ENCODE data around the gene RHBDL3. TPM values are rescaled to one million over a fixed set of nuclear protein-coding genes. Genes with fewer than 3 reads are reported as not detected.

The RHBDL3 gene
- total and polyA plus RNA-seq, 2 of the 8 experiments (the other 6 are each of a cell fraction or from before 2014, with no cell fraction given), result 9.6 to 12.2 TPM

DNA sequence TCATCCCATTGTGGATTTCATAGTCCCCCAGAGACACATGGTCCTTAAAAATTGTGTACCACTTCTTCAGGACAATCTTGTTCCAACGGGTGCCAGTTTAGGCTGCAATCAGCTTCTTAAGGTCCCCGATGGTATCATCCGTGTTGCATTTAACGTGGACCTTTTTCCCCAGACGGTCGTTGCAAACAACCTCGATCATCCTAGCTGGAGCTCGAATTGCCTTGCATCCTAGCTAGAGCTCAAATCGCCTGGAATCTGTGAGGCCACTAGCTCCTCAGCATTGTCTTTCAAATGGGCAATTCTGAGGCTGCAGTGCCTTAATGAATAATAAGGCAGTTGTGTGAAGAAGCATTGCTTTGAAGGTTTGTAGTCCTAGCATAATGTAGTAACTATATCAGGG is 37.7 kb upstream of the RHBDL3 start (continued):
- TF ChIP-seq TAF1 (IDR thresholded peaks at IDR 0.05; ENCODE audit: low read depth, low read length) (0 out of 2 replicates have a peak, but pooled peaks have one; percentile 34), BACH1 (IDR thresholded peaks at IDR 0.05; ENCODE audit: low read length) (no peak), HDAC2 (IDR thresholded peaks at IDR 0.05; ENCODE audit: borderline replicate concordance in 1 of 2, low read depth in 2 of 2, low read length in 2 of 2) (no peak), POLR2AphosphoS5 (IDR thresholded peaks at IDR 0.05; ENCODE audit: low read depth, low read length) (peak; percentile 40; the same call in 1 of the 2 replicates), SAP30 (IDR thresholded peaks at IDR 0.05; ENCODE audit: insufficient read depth, insufficient replicate concordance, low read length) (no peak), RBBP5 (IDR thresholded peaks at IDR 0.05; ENCODE audit: borderline replicate concordance, low read depth, low read length) (peak; percentile 56; the same call in 1 of the 2 replicates), NANOG (IDR thresholded peaks at IDR 0.05; ENCODE audit: insufficient read depth, low read depth, low read length, poor library complexity, severe bottlenecking) (peak; percentile 40), RAD21 (IDR thresholded peaks at IDR 0.05 in 1 of 2, conservative IDR thresholded peaks at IDR 0.05 in 1 of 2; ENCODE audit: low read depth in 2 of 2, low read length in 2 of 2) (no peak), SP1 (IDR thresholded peaks at IDR 0.05; ENCODE audit: low read depth, low read length) (0 out of 2 replicates have a peak, but pooled peaks have one; percentile 50), BRCA1 (IDR thresholded peaks at IDR 0.05; ENCODE audit: low read depth, low read length) (no peak), KDM1A (IDR thresholded peaks at IDR 0.05; ENCODE audit: borderline replicate concordance, low read length) (no peak), PHF8 (conservative IDR thresholded peaks at IDR 0.05; ENCODE audit: low read depth, low read length) (no peak), CEBPB (IDR thresholded peaks at IDR 0.05; ENCODE audit: low read depth, low read length) (no peak), MAFK (IDR thresholded peaks at IDR 0.05; ENCODE audit: low read depth, low read length) (no peak), CBX5 (IDR thresholded peaks at IDR 0.05; ENCODE audit: low read depth, low read length) (no peak), GABPA (IDR thresholded peaks at IDR 0.05; ENCODE audit: borderline replicate concordance, insufficient read depth, low read length) (no peak), TAF7 (optimal IDR thresholded peaks at IDR 0.05; ENCODE audit: borderline replicate concordance, low read depth, low read length) (no peak)
- TF ChIP-seq, protein P1, sequence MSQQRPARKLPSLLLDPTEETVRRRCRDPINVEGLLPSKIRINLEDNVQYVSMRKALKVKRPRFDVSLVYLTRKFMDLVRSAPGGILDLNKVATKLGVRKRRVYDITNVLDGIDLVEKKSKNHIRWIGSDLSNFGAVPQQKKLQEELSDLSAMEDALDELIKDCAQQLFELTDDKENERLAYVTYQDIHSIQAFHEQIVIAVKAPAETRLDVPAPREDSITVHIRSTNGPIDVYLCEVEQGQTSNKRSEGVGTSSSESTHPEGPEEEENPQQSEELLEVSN (IDR thresholded peaks at IDR 0.05), result no peak
- TF ChIP-seq, protein P2, sequence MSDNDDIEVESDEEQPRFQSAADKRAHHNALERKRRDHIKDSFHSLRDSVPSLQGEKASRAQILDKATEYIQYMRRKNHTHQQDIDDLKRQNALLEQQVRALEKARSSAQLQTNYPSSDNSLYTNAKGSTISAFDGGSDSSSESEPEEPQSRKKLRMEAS (IDR thresholded peaks at IDR 0.05), result no peak
- TF ChIP-seq, protein P3, sequence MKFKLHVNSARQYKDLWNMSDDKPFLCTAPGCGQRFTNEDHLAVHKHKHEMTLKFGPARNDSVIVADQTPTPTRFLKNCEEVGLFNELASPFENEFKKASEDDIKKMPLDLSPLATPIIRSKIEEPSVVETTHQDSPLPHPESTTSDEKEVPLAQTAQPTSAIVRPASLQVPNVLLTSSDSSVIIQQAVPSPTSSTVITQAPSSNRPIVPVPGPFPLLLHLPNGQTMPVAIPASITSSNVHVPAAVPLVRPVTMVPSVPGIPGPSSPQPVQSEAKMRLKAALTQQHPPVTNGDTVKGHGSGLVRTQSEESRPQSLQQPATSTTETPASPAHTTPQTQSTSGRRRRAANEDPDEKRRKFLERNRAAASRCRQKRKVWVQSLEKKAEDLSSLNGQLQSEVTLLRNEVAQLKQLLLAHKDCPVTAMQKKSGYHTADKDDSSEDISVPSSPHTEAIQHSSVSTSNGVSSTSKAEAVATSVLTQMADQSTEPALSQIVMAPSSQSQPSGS (IDR thresholded peaks at IDR 0.05; ENCODE audit: low read length), result no peak
- TF ChIP-seq, protein P4, sequence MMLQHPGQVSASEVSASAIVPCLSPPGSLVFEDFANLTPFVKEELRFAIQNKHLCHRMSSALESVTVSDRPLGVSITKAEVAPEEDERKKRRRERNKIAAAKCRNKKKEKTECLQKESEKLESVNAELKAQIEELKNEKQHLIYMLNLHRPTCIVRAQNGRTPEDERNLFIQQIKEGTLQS (IDR thresholded peaks at IDR 0.05; ENCODE audit: insufficient read depth, low read depth, low read length), result no peak
